Transverse colon (tissue), 4 donors: ENCODE measurements around the gene RTP5. TPM values are rescaled to one million over a fixed set of nuclear protein-coding genes. Genes with fewer than 3 reads are reported as not detected.

Experiments
- DNase-seq: peaks from one replicate; pipeline ENCODE4 v3.0.0-alpha.2; 2019
- H3K27ac ChIP-seq, 4 donors: fragments of 200-600 bp; sonication (generic); 2 replicates each; pipeline ENCODE4 v1.5.1; 2016 to 2018; ENCODE audit warnings: inconsistent platforms in 4 of 4
- H3K27me3 ChIP-seq: fragments of 200-600 bp; sonication (generic); 2 replicates; pipeline ENCODE4 v1.5.1; 2017; ENCODE audit warnings: inconsistent platforms
- H3K36me3 ChIP-seq, 4 donors: fragments of 200-600 bp; sonication (generic); 2 replicates each; pipeline ENCODE4 v1.5.1; 2017 to 2019; ENCODE audit warnings: inconsistent platforms in 4 of 4
- H3K4me1 ChIP-seq, 4 donors: fragments of 200-600 bp; sonication (generic); 2 replicates each; pipeline ENCODE4 v1.5.1; 2017 to 2020; ENCODE audit warnings: inconsistent platforms in 4 of 4
- H3K4me3 ChIP-seq, 4 donors: fragments of 200-600 bp; sonication (generic); 1 replicate in 1 of 4; 2 replicates in 3 of 4; pipeline versions ENCODE4 v1.5.1 to v1.6.1; 2017 to 2019; ENCODE audit warnings: inconsistent platforms in 4 of 4
- H3K9me3 ChIP-seq, 2 donors: fragments of 200-600 bp; sonication (generic); 2 replicates each; pipeline ENCODE4 v1.5.1; 2017 to 2019; ENCODE audit warnings: inconsistent platforms in 2 of 2
- EP300 ChIP-seq: sonication (generic); formaldehyde crosslinking; IDR thresholded peaks from one replicate; pipeline ENCODE4 v1.6.1; 2017; ENCODE audit warnings: antibody characterized with exemption, low read depth
- POLR2A ChIP-seq: fragments of 450-650 bp; IDR thresholded peaks from one replicate; pipeline ENCODE4 v1.6.1; 2016; ENCODE audit warnings: antibody characterized with exemption, mild to moderate bottlenecking, moderate library complexity
- POLR2AphosphoS5 ChIP-seq, 3 donors: sonication (generic); formaldehyde crosslinking; IDR thresholded peaks; one replicate each; pipeline ENCODE4 v1.6.1; 2016; ENCODE audit warnings: antibody characterized with exemption in 3 of 3
- WGBS, 2 donors: methylation state at CpG; one replicate each; pipeline ENCODE4 v1.1.5; 2018; ENCODE audit warnings: low coverage in 1 of 2; 5-methylcytosine and 5-hydroxymethylcytosine counted together
- in situ Hi-C, 4 donors: fragments of 200-750 bp; cut with MboI; loops; one replicate each; pipeline versions ENCODE4 v1.15.0 to v1.15.1; 2017; ENCODE audit warnings: low sequenced_read_pairs in 3 of 4, low pct_ligation_motif_present in 1 of 4, low pct_unique_long_range_greater_than_20kb in 1 of 4
- intact Hi-C: fragments of 100-400 bp; cut with DNase I; formaldehyde crosslinking; loops from one replicate; pipeline ENCODE4 v1.15.1; 2023; ENCODE audit warnings: low total_unique reads
- total RNA-seq, 4 donors: library from RNA; depleted of rRNA; stranded (reverse); fragments of >200 nt; gene quantifications; one replicate each; pipeline ENCODE4 v1.1.0, GENCODE V29; 2016
- TF ChIP-seq, protein P1 (sequence below), 5 experiments: fragments of 200-600 bp in 3 of 5; fragments of 450-650 bp in 2 of 5; sonication (generic) in 3 of 5; IDR thresholded peaks; 1 replicate in 2 of 5; 2 replicates in 3 of 5; pipeline ENCODE4 v1.5.1; 2016 to 2017; ENCODE audit warnings: antibody characterized with exemption in 5 of 5, inconsistent platforms in 3 of 5, mild to moderate bottlenecking in 2 of 5, moderate library complexity in 1 of 5

RTP5 gene
- total RNA-seq, 4 donors from 2014 or later = 0.16 TPM; not detected in 3

GRCh38 chr2:241898463-241899270 is 29.1 kb downstream of the RTP5 start:
- H3K27me3 ChIP-seq = no peaks in the 10 kb centered on the region
- TF ChIP-seq POLR2AphosphoS5 (IDR thresholded peaks at IDR 0.05) (no peak), EP300 (no peak), POLR2A (no peak)
- TF ChIP-seq, protein P1, sequence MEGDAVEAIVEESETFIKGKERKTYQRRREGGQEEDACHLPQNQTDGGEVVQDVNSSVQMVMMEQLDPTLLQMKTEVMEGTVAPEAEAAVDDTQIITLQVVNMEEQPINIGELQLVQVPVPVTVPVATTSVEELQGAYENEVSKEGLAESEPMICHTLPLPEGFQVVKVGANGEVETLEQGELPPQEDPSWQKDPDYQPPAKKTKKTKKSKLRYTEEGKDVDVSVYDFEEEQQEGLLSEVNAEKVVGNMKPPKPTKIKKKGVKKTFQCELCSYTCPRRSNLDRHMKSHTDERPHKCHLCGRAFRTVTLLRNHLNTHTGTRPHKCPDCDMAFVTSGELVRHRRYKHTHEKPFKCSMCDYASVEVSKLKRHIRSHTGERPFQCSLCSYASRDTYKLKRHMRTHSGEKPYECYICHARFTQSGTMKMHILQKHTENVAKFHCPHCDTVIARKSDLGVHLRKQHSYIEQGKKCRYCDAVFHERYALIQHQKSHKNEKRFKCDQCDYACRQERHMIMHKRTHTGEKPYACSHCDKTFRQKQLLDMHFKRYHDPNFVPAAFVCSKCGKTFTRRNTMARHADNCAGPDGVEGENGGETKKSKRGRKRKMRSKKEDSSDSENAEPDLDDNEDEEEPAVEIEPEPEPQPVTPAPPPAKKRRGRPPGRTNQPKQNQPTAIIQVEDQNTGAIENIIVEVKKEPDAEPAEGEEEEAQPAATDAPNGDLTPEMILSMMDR (IDR thresholded peaks at IDR 0.05) = no peak
- intact Hi-C loops = no loop called here
- H3K36me3 ChIP-seq = no peaks in the 10 kb centered on the region
- WGBS, 2 donors = 90 to 100% methylated on average over 2 to 30 of the region's 30 CpGs
- no peak for DNase-seq
- in situ Hi-C loops = no loop called here
- peak overlapping the region in 1 of 4 donors; percentile 31 for H3K27ac ChIP-seq
- no peak overlapping the region for H3K4me3 ChIP-seq
- no peaks in the 10 kb centered on the region for H3K9me3 ChIP-seq
- peaks cover 0 to 10% (median 1%) of the 10 kb centered on the region in 4 donors for H3K4me1 ChIP-seq

- in situ Hi-C loops (no loop called here), intact Hi-C loops (no loop called here)
- H3K4me3 ChIP-seq = no peak overlapping the region
- H3K9me3 ChIP-seq = no peaks in the 10 kb centered on the region
- peak overlapping the region in 1 of 4 donors; percentile 31 for H3K27ac ChIP-seq
- TF ChIP-seq, protein P1 (IDR thresholded peaks at IDR 0.05) = no peak
- no peak for TF ChIP-seq POLR2A
- no peak for TF ChIP-seq EP300
- TF ChIP-seq POLR2AphosphoS5 (IDR thresholded peaks at IDR 0.05) = no peak
- DNase-seq = no peak
- peaks cover 0 to 10% (median 1%) of the 10 kb centered on the region in 4 donors for H3K4me1 ChIP-seq
- H3K27me3 ChIP-seq = no peaks in the 10 kb centered on the region
- WGBS, 2 donors = 85 to 88% methylated on average over 6 to 32 of the region's 32 CpGs
- no peaks in the 10 kb centered on the region for H3K36me3 ChIP-seq
Observed at GRCh38 chr2:241900251-241901017, 30.9 kb downstream of the RTP5 start.

DNA sequence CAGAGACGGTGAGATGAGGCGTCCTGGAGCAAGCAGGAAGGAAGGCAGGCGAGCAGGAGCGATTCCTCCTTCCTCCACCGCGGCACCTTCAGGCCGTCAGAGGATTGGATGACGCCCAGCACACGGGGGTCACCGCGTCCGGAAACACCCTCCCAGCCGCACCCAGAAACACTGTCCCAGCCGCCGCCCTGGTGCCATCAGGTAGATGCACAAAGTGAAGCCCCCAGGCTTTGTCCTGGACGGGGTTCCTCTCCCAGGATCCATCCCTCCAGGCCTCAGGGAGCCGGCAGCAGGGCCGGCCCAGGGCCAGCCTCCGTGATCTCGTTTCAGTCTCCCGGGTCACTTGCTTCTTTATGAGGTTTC is 31.5 kb downstream of the RTP5 start:
- Histone ChIP-seq H3K4me3 (no peak overlapping the region), H3K27ac (no peak overlapping the region)

GRCh38 chr2:241901500-241902351 is 32.2 kb downstream of the RTP5 start:
- in situ Hi-C loops (no loop called here), intact Hi-C loops (no loop called here)
- TF ChIP-seq POLR2AphosphoS5 (IDR thresholded peaks at IDR 0.05) = no peak
- H3K27me3 ChIP-seq = no peaks in the 10 kb centered on the region
- WGBS, 2 donors = 80 to 83% methylated on average over 18 to 54 of the region's 54 CpGs
- no peaks in the 10 kb centered on the region for H3K36me3 ChIP-seq
- no peak for DNase-seq
- H3K4me1 ChIP-seq = peaks cover 0 to 10% (median 0%) of the 10 kb centered on the region in 4 donors
- H3K4me3 ChIP-seq = peak overlapping the region in 1 of 4 donors; percentile 15
- H3K27ac ChIP-seq = no peak overlapping the region
- no peaks in the 10 kb centered on the region for H3K9me3 ChIP-seq

More for the DNA sequence above, 31.5 kb downstream of the RTP5 start:
- Histone ChIP-seq H3K4me1 (peaks cover 0 to 10% (median 1%) of the 10 kb centered on the region in 4 donors), H3K36me3 (no peaks in the 10 kb centered on the region), H3K9me3 (no peaks in the 10 kb centered on the region), H3K27me3 (no peaks in the 10 kb centered on the region)
- DNase-seq = no peak
- in situ Hi-C loops = no loop called here
- no peak for TF ChIP-seq POLR2A
- intact Hi-C loops = no loop called here
- WGBS, 2 donors = 96% methylated on average over 21 of the region's 21 CpGs; no CpG with 5 or more reads in 1 of the 2 donors
